A549 (cell line): ENCODE data around the gene PLSCR2.

ENCODE experiments used
- HDAC2 ChIP-seq: fragments of 200-600 bp; sonication (generic); IDR thresholded peaks from 2 replicates; pipeline ENCODE4 v1.6.1; 2016
- USF2 ChIP-seq: fragments of 450-650 bp; IDR thresholded peaks from 2 replicates; pipeline ENCODE4 v1.6.1; 2014; ENCODE audit warnings: antibody characterized with exemption
- TF ChIP-seq, protein P1 (sequence below): fragments of 150-350 bp; IDR thresholded peaks from 2 replicates; pipeline ENCODE4 v1.6.1; 2014; ENCODE audit warnings: low read depth, mild to moderate bottlenecking, low read length

- TF ChIP-seq HDAC2 = no peak
- no peak for TF ChIP-seq USF2
- TF ChIP-seq, protein P1, sequence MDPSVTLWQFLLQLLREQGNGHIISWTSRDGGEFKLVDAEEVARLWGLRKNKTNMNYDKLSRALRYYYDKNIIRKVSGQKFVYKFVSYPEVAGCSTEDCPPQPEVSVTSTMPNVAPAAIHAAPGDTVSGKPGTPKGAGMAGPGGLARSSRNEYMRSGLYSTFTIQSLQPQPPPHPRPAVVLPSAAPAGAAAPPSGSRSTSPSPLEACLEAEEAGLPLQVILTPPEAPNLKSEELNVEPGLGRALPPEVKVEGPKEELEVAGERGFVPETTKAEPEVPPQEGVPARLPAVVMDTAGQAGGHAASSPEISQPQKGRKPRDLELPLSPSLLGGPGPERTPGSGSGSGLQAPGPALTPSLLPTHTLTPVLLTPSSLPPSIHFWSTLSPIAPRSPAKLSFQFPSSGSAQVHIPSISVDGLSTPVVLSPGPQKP = no peak
Measured at GRCh38 chr3:146504498-146505197, 35.3 kb upstream of the PLSCR2 start.
